HG03575 (cell line): Measurements from ENCODE around the gene RCSD1.

Experiments
- ATAC-seq: cut with Tn5 transposase; IDR thresholded peaks from one replicate; pipeline ENCODE4 v1.9.1; 2021; ENCODE audit not compliant: unreplicated experiment, insufficient number of reproducible peaks, low FRiP score; ENCODE audit errors: extremely low read depth

The RCSD1 gene

GRCh38 chr1:167616521-167616920 is 13.5 kb upstream of the RCSD1 start:
- no peak for ATAC-seq

DNA sequence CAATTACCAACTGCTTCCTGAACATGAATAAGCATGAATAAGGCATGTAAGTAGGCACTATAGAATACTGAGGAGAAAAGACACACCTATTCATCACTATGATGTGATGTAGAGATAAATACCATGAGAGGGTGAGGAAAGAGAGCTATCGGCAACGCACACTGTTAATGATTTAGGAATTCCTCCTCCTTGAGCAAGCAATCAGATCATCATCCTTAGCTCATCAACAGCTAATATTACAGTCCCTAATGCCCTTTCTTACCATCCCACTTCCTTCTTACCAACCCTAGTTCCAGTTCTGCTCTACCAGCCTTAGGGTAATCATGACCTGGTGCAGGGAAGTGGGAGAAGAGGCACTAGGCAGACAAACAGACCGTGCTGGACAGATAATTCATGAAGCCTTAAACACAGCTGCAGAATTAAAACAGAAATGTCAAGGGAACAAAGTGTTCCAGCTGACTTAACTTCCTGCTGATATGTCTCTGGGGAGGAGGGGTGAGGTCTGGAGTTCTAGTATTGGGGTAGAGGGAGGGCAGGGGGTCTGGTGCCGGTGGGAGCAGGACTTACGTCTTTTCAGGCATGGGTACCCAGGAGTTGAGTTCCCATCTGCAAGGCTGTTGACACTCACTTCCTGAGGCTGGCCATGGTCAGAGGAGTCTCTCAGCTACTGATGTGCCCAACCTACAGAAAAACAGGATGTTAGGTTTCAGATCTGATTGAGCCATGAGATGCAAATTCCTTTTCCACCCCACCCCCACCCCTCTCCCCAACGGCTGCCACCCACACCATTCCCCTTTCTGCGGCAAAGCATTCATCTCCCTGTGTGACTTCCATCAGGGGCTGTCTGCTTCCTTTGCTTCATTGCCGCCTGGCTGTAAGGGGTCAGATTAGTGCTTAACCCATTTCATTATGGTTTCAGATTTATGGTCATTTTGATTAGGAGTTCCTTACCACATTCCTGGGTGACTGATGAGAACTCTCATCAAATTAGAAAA is 12.6 kb upstream of the RCSD1 start:
- no peak for ATAC-seq

- no peak for ATAC-seq
Measured at GRCh38 chr1:167618366-167618765, 11.7 kb upstream of the RCSD1 start.

DNA sequence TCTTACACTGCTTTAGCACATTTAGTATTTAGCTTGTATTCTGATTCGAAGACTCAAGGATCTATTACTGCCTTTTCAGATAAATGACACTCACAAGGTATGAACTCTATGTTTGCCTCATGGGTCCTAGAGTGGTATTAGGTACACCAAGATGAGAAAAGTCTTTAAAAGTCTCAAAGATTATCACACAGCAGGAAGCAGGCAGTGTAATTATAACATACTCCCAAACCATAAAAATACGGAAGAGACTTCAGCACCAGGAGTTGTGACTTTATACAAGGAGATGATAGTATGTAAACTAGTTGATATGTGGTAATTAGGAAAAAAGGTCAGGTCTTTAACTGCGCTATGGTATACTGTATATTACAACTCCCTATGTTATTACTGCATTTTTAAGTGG is 11.2 kb upstream of the RCSD1 start:
- no peak for ATAC-seq

DNA sequence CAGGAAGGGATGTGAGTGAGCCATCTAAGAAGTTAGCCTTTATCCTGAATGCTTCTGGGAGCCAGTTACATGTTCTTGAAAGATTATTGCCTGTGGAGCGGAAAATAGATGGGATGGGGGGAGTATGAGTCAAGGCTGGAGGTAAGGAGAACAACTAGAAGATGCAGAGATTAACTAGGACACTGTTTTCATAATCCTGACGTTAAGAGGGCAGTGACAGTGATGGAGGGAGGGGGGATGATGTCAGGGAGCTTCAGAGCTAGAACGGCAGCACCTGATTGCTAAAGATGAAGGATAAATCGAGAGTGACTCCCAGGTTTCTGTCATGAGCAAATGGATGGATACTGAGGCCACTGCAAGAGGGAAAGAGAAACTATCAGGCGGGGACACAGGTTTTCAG is 10.0 kb upstream of the RCSD1 start:
- ATAC-seq: no peak

GRCh38 chr1:167621780-167622313 is 8.2 kb upstream of the RCSD1 start:
- no peak for ATAC-seq

- ATAC-seq: no peak
Measured at GRCh38 chr1:167623951-167624350, 6.1 kb upstream of the RCSD1 start.

DNA sequence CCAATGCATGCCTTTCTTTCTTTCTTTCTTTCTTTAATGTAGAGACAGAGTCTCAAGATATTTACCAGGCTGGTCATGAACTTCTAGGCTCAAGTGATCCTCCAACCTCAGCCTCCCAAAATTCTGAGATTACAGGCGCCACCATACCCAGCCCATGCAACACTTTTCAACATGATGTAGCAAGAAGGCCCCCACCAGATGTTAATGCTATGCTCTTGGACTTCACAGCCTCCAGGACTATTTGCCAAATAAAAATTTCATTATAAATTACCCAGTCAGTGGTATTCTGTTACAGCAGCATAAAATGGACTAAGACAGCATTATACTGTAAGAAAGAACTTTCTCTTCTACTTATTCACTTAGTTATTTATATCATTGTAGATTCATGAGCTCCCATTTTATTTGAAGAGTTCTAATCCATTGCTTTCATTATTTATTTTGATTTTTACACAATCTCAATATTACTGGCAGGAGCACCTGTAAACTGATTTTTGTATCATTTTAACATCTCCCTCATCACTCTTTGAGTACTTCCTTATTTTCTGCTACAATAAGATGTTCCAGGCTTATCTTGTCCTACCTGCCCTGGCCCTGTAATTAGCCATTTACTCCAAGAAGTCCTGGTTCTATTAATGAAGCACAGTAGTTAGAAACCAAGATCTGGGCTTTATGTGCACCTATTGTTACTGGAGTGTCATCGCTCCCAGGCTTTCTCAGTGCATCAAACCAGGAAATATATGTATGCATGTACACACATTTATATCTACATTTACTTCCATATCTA is 4.8 kb upstream of the RCSD1 start:
- no peak for ATAC-seq

- ATAC-seq: no peak
Measured at GRCh38 chr1:167627615-167627864, 2.5 kb upstream of the RCSD1 start.

- ATAC-seq: peak; percentile 37
Measured at GRCh38 chr1:167627865-167628641, 2.0 kb upstream of the RCSD1 start.

DNA sequence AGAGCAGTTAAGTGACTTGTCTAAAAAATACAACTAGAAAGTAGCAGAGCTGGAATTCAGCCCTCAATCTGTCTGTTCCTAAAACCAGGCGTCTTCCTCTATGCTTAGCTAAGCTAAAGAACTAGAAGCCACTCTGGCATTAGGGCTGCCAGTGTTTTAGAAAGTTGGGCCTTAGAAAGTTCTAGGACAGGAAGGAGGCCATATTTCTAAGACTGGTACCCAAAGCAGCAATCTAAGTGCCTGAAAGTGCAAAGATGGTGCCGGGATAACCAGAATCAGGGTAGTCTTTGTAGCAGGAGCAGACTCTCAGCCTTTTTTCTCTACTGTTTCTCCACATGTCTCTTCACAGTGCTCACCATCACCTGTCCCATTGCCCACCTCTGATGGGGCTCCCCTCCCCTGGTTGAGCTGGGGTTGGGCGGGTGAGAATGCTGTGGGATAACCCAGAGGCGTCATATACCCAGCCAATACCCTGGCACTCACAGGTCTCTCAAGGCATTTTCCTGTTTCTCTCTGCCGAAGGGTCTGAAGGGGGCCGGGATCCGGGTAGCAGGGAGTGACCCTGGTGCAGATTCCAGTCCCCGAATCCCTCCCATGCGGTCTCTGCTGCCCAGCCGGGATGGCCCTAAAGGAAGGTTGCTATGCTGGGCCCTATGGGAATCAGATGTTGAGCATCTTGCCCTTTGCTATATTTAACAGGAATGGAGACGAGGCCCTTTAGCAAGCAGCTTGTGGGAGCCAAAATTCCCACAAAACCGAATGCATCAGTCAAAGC is 1.1 kb upstream of the RCSD1 start:
- no peak for ATAC-seq

DNA sequence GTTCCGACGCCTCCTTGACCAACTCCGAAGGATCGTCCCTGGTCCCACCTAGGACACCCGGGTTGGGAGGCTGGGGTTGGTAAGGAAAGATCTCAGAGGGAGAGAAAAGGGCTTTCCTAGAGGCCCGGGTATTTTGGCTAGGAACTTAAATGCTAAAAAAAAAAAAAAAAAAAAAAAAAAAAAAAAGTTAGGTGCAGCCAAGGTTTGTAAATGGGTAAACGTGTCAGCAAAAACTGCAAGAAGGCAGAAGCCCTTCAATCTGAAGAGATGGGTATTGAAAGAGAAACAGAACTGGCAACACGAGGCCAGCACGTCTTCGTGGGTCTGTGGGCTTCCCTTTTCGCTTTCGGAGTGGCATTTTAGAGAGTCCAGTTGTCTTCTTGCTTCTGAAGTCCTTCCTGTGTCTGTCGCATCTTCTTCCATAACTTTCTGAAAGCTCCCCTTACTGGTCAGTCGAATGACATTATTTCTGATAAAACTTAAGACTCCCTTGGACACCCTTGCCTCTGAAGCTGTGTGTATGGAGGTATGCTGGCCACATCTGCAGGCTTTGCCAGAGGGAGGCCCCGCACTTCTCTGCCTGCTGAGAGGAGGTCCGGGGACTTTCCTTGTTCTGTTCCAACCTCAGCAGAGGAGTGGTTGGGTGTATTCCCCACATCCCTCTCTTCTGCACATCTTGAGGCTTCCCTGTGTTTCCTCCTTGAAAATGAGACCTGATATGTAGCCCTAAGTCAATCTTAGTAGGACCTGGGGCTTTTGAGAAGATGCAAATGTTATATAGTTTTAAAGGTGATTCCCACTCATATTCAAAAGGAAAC is 745 bp downstream of the RCSD1 start:
- ATAC-seq: no peak

DNA sequence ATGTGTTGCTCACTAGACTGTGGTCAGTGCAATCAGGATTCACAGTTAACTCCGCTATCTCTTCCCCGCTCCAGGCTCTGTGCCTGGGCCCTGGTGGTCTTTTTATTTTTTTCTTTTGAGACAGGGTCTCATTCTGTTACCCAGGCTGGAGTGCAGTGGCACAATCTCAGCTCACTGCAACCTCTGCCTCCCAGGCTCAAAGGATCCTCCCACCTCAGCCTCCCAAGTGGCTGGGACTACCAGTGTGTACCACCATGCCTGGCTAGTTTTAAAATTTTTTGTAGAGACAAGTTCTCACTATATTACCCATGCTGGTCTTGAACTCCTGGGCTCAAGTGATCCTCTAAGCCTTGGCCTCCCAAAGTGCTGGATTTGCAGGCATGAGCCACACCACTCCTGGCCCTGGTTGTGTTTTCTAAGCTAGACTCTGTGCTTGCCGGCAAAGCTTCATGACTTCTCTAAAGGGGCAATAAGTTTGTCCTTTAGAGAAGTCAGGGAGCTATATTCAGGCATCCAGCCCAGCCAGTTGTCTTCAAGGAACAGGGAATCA is 1.4 kb downstream of the RCSD1 start:
- ATAC-seq: no peak

DNA sequence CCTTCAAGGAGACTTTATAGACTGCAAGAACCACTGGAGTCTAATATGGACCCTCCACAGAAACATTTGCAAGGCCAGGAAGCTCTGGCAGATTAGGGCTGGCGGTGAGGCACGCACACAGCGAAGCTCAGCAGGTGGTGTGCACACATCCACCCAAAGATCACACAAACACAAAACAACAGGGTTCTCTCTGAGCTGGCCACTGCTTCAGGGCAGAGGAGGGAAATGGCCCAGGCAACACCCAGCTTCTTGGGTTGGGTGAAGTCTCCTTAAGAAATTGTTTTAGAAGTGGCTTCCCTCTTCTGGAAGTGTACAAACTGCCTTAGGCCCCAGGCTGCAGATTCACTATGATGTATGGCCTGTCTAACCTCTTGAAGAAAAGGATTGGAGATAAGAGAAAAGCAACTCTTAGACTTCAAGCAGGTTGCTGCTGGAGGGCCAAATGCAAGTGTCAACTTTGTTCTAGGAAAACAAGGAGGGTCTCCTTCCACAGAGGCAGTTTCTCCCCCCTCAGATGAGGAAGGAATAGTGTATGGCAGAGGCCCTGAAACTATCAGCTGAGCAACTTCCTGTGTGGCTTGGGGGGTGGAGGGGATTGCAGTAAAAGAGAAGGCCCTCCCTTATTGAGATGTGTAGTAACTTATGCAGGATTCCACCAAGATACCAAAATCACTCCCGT is 2.0 kb downstream of the RCSD1 start:
- ATAC-seq: no peak

DNA sequence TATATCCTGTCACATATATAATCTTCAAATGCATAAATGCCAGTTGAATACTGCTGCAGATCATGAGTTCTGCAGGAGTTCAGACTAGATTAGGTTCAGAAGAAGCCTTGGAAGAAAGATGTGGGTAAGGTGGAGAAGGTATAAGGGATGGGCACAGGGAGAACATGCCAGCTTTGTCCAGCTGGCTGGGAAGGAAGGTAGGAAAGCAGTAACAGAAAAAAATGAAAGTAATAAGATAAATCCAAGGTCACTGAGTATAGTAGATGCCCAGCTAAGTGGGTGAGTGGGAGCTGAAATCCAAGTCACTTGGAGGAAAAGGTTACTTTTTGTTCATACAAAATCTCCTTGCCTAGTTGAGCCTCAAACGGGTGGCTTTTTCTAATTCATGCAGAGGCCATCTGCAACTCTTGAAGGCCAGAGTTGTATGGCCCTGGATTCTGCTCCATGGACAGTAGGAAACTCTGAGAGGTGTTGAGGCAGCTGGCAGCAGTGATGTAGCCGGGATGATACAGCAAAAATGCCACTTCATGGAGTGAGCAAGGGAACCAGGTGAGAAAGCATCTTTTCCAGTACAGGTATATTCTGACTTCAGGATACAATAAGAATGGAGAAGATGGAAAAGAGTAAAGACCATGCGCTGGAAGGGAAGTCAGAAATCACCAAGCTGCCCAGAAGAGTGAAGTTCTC is 3.4 kb downstream of the RCSD1 start:
- ATAC-seq: no peak

DNA sequence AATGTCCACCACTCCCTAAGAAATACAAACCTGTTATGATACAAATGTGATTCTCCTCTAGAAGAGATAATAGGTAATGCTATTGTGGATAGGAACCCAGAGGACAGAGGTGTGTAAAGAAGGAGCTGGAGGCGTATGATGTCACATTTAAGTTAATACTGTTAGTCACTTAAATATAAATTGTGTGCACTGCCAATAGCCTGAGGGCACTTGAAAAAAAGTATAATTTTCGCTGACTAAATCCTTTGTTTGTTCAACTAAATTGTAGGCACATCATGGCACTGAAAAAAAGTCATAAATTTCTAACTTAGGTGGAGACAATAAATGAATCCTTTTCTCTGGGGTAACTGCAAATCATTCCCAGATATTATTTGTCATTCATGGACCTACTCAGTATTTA is 4.4 kb downstream of the RCSD1 start:
- no peak for ATAC-seq
